CD14-positive monocyte (primary cell): ENCODE results near the gene GUSB. TPM values are rescaled to one million over a fixed set of nuclear protein-coding genes. Genes with fewer than 3 reads are reported as not detected.

ENCODE experiments used
- DNase-seq, 3 donors: peaks; one replicate each; pipeline ENCODE4 v3.0.0-alpha.2; 2011 to 2022
- H2AFZ ChIP-seq: 2 replicates; pipeline ENCODE4 v1.6.0; 2012; ENCODE audit warnings: mild to moderate bottlenecking, low read depth, low read length, inconsistent platforms; ENCODE audit not compliant: insufficient read depth, poor library complexity, severe bottlenecking
- H3K27ac ChIP-seq, 2 donors: 1 replicate in 1 of 2; 2 replicates in 1 of 2; pipeline ENCODE4 v1.5.1; 2012 to 2013; ENCODE audit warnings: low read length in 2 of 2, control low read depth in 1 of 2, inconsistent platforms in 1 of 2, low read depth in 1 of 2, mild to moderate bottlenecking in 1 of 2
- H3K27me3 ChIP-seq, 2 donors: one replicate each; pipeline versions ENCODE4 v1.6.0 to v1.6.1; 2011 to 2013; ENCODE audit warnings: low read length in 2 of 2; ENCODE audit not compliant: control insufficient read depth in 2 of 2, insufficient read depth in 2 of 2
- H3K36me3 ChIP-seq, 2 donors: replicated peaks in 1 of 2; 1 replicate in 1 of 2; 2 replicates in 1 of 2; pipeline versions ENCODE4 v1.5.1 to v1.6.1; 2012 to 2013; ENCODE audit warnings: low read length in 2 of 2, control low read depth in 1 of 2, inconsistent platforms in 1 of 2, mild to moderate bottlenecking in 1 of 2; ENCODE audit not compliant: insufficient read depth in 2 of 2, control insufficient read depth in 1 of 2
- H3K4me1 ChIP-seq, 2 donors: 1 replicate in 1 of 2; 2 replicates in 1 of 2; pipeline versions ENCODE4 v1.5.1 to v1.6.1; 2012 to 2013; ENCODE audit warnings: low read length in 2 of 2, control low read depth in 1 of 2, inconsistent platforms in 1 of 2, mild to moderate bottlenecking in 1 of 2, moderate library complexity in 1 of 2; ENCODE audit not compliant: insufficient read depth in 2 of 2, control insufficient read depth in 1 of 2
- H3K4me2 ChIP-seq: replicated peaks from 2 replicates; pipeline ENCODE3; 2012; ENCODE audit warnings: low read length, moderate library complexity, mild to moderate bottlenecking; ENCODE audit not compliant: poor library complexity, severe bottlenecking; ENCODE audit errors: extremely low read depth
- H3K4me3 ChIP-seq, 3 experiments: fragments of 200-600 bp in 1 of 3; sonication (generic) in 1 of 3; replicated peaks in 1 of 3; 1 replicate in 2 of 3; 2 replicates in 1 of 3; pipeline ENCODE4 v1.5.1; 2011 to 2013; ENCODE audit warnings: low read length in 3 of 3, mild to moderate bottlenecking in 3 of 3, control low read depth in 2 of 3, low read depth in 2 of 3, inconsistent platforms in 1 of 3, moderate library complexity in 1 of 3
- H3K79me2 ChIP-seq: 2 replicates; pipeline ENCODE4 v1.6.0; 2012; ENCODE audit warnings: mild to moderate bottlenecking, control low read depth, inconsistent platforms, low read length, moderate library complexity; ENCODE audit not compliant: insufficient read depth
- H3K9ac ChIP-seq: 2 replicates; pipeline ENCODE4 v1.6.0; 2017; ENCODE audit warnings: low read length, mild to moderate bottlenecking; ENCODE audit not compliant: insufficient read depth, poor library complexity, severe bottlenecking
- H3K9me3 ChIP-seq, 2 donors: replicated peaks in 1 of 2; 1 replicate in 1 of 2; 2 replicates in 1 of 2; pipeline versions ENCODE4 v1.5.1 to v1.6.1; 2012 to 2013; ENCODE audit warnings: low read length in 2 of 2, control low read depth in 1 of 2; ENCODE audit not compliant: control insufficient read depth in 1 of 2, insufficient read depth in 1 of 2
- H4K20me1 ChIP-seq: 2 replicates; pipeline ENCODE4 v1.6.0; 2012; ENCODE audit warnings: mild to moderate bottlenecking, low read length, control low read depth, moderate library complexity; ENCODE audit not compliant: insufficient read depth
- H3K27ac Mint-ChIP-seq, 7 donors: one replicate each; pipeline ENCODE4 v1.8.0; 2020; ENCODE audit warnings: mild to moderate bottlenecking in 7 of 7, mixed read lengths in 7 of 7, moderate library complexity in 6 of 7, inconsistent platforms in 2 of 7
- H3K27me3 Mint-ChIP-seq, 3 donors: one replicate each; pipeline ENCODE4 v1.8.0; 2021 to 2022; ENCODE audit warnings: low read depth in 3 of 3, mild to moderate bottlenecking in 3 of 3, mixed read lengths in 3 of 3, moderate library complexity in 3 of 3, inconsistent platforms in 1 of 3
- H3K36me3 Mint-ChIP-seq, 2 donors: one replicate each; pipeline ENCODE4 v1.8.0; 2020; ENCODE audit warnings: mixed read lengths in 2 of 2, inconsistent platforms in 1 of 2, mild to moderate bottlenecking in 1 of 2
- H3K4me1 Mint-ChIP-seq: one replicate; pipeline ENCODE4 v1.8.0; 2020; ENCODE audit warnings: mild to moderate bottlenecking, mixed read lengths
- H3K4me3 Mint-ChIP-seq, 2 donors: one replicate each; pipeline ENCODE4 v1.8.0; 2020; ENCODE audit warnings: mild to moderate bottlenecking in 2 of 2, mixed read lengths in 2 of 2, moderate library complexity in 1 of 2
- H3K9me3 Mint-ChIP-seq, 7 donors: one replicate each; pipeline ENCODE4 v1.8.0; 2020 to 2022; ENCODE audit warnings: mixed read lengths in 7 of 7, mild to moderate bottlenecking in 6 of 7, moderate library complexity in 6 of 7, inconsistent platforms in 2 of 7
- WGBS: methylation state at CpG from one replicate; pipeline ENCODE4 v1.1.5; 2013; ENCODE audit warnings: missing lambda C conversion rate; ENCODE audit not compliant: insufficient coverage; 5-methylcytosine and 5-hydroxymethylcytosine counted together
- intact Hi-C, 2 donors: fragments of 100-400 bp; cut with micrococcal nuclease; formaldehyde crosslinking; loops; one replicate each; pipeline versions ENCODE4 v1.15.0 to v1.15.1; 2023
- polyA plus RNA-seq, 3 donors: library from polyadenylated mRNA; depleted of rRNA in 1 of 3; unstranded in 2 of 3; stranded (reverse) in 1 of 3; fragments of 300-500 nt in 2 of 3; fragments of >200 nt in 1 of 3; fragmentation: Illumina TruSeq in 2 of 3; gene quantifications; 1 replicate in 2 of 3; 2 replicates in 1 of 3; pipeline ENCODE4 v1.2.3, GENCODE V29; 2012 to 2021
- TF ChIP-seq, protein P1 (sequence below): fragments of 200-600 bp; IDR thresholded peaks from one replicate; pipeline ENCODE4 v1.8.0; 2022; ENCODE audit warnings: antibody characterized with exemption, mild to moderate bottlenecking

The GUSB gene
- polyA plus RNA-seq, 3 donors = 113 to 121 (median 115) TPM

- no peaks in the 10 kb centered on the region for H3K9me3 ChIP-seq
- no peak for DNase-seq
- Mint-ChIP-seq H3K27ac (no peak overlapping the region), H3K9me3 (no peaks in the 10 kb centered on the region), H3K4me1 (peaks cover 2% of the 10 kb centered on the region), H3K36me3 (peaks cover 4 to 8% of the 10 kb centered on the region in 2 donors), H3K4me3 (no peak overlapping the region), H3K27me3 (peaks cover 0 to 1% (median 0%) of the 10 kb centered on the region in 3 donors)
- H3K4me2 ChIP-seq = no peak overlapping the region
- no peak overlapping the region for H3K27ac ChIP-seq
- no peaks in the 10 kb centered on the region for H4K20me1 ChIP-seq
- H3K79me2 ChIP-seq = no peaks in the 10 kb centered on the region
- no peak overlapping the region for H2AFZ ChIP-seq
- no peak overlapping the region for H3K4me3 ChIP-seq
- no peaks in the 10 kb centered on the region for H3K36me3 ChIP-seq
- intact Hi-C loops = no loop called here
- no peaks in the 10 kb centered on the region for H3K27me3 ChIP-seq
- H3K4me1 ChIP-seq = no peaks in the 10 kb centered on the region
- TF ChIP-seq, protein P1, sequence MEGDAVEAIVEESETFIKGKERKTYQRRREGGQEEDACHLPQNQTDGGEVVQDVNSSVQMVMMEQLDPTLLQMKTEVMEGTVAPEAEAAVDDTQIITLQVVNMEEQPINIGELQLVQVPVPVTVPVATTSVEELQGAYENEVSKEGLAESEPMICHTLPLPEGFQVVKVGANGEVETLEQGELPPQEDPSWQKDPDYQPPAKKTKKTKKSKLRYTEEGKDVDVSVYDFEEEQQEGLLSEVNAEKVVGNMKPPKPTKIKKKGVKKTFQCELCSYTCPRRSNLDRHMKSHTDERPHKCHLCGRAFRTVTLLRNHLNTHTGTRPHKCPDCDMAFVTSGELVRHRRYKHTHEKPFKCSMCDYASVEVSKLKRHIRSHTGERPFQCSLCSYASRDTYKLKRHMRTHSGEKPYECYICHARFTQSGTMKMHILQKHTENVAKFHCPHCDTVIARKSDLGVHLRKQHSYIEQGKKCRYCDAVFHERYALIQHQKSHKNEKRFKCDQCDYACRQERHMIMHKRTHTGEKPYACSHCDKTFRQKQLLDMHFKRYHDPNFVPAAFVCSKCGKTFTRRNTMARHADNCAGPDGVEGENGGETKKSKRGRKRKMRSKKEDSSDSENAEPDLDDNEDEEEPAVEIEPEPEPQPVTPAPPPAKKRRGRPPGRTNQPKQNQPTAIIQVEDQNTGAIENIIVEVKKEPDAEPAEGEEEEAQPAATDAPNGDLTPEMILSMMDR = no peak
- no CpG with 5 or more reads among the region's 4 CpGs for WGBS
- H3K9ac ChIP-seq = no peak overlapping the region
Observed at GRCh38 chr7:65924193-65924592, 57.8 kb downstream of the GUSB start.

DNA sequence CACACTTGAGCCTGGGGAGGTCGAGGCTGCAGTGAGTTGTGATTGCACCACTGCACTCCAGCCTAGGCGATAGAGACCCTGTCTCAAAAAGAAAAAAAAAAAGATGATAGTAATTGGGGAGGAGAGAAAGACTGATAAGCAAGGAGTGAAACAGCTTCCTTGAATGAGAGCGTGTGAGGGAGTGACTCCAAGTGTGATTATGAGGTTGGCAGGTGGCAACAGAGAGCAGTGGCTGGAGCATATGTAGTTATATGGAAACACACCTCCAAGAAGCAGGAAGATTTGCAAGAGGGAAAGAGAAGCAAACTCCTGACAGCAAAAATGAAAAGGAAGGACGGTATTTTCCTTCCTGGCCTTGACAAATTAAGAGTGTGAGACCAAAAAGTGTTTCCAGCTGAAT, 58.7 kb downstream of the GUSB start:
- intact Hi-C loops = no loop called here
- Mint-ChIP-seq H3K9me3 (no peaks in the 10 kb centered on the region), H3K27me3 (peaks cover 0 to 1% (median 0%) of the 10 kb centered on the region in 3 donors), H3K4me1 (peaks cover 2% of the 10 kb centered on the region), H3K27ac (no peak overlapping the region), H3K36me3 (peaks cover 4 to 8% of the 10 kb centered on the region in 2 donors), H3K4me3 (no peak overlapping the region)
- Histone ChIP-seq H3K9me3 (no peaks in the 10 kb centered on the region), H3K9ac (no peak overlapping the region), H3K4me3 (no peak overlapping the region), H3K4me1 (no peaks in the 10 kb centered on the region), H4K20me1 (no peaks in the 10 kb centered on the region), H3K4me2 (no peak overlapping the region), H3K27me3 (no peaks in the 10 kb centered on the region), H2AFZ (no peak overlapping the region), H3K79me2 (no peaks in the 10 kb centered on the region), H3K36me3 (no peaks in the 10 kb centered on the region), H3K27ac (no peak overlapping the region)
- TF ChIP-seq, protein P1 = no peak
- DNase-seq = no peak
- WGBS = 92% methylated on average over 3 of the region's 4 CpGs
